ENCODE measurements around the gene IFT88.

IFT88 gene

GRCh38 chr13:20566898-20567874 lies at the start of gene IFT88:
Gene IFT88, plus strand, starts transcription at chr13:20567157. Its CDS starts 7,229 bp downstream, at chr13:20574386.
- peak; percentile 2 for DNase-seq

GRCh38 chr13:20518660-20519100 lies 48.3 kb upstream of the IFT88 start:
- no peak for DNase-seq

GRCh38 chr13:20519875-20520274 lies 47.1 kb upstream of the IFT88 start:
- DNase-seq = no peak

GRCh38 chr13:20521364-20522115 lies 45.4 kb upstream of the IFT88 start:
- DNase-seq = no peak

GRCh38 chr13:20525144-20525600 lies 41.8 kb upstream of the IFT88 start:
- DNase-seq = no peak

- no peak for DNase-seq
Observed at GRCh38 chr13:20525601-20526544, 41.1 kb upstream of the IFT88 start, which contains the start of gene CRYL1. Gene CRYL1, minus strand, starts transcription at chr13:20525857. Its CDS starts 63 bp downstream, at chr13:20525794.

GRCh38 chr13:20526664-20527063 lies 40.3 kb upstream of the IFT88 start:
- no peak for DNase-seq

GRCh38 chr13:20528452-20528851 lies 38.5 kb upstream of the IFT88 start:
- DNase-seq = no peak

- no peak for DNase-seq
Observed at GRCh38 chr13:20534038-20534608, 32.8 kb upstream of the IFT88 start.

GRCh38 chr13:20536992-20537391 lies 30.0 kb upstream of the IFT88 start:
- no peak for DNase-seq

GRCh38 chr13:20544201-20544923 lies 22.6 kb upstream of the IFT88 start:
- DNase-seq = no peak

GRCh38 chr13:20546556-20546955 lies 20.4 kb upstream of the IFT88 start:
- DNase-seq = no peak

- DNase-seq = no peak
Observed at GRCh38 chr13:20547479-20547908, 19.5 kb upstream of the IFT88 start.

GRCh38 chr13:20550799-20551198 lies 16.2 kb upstream of the IFT88 start:
- no peak for DNase-seq

- DNase-seq = no peak
Observed at GRCh38 chr13:20553311-20553710, 13.6 kb upstream of the IFT88 start.

GRCh38 chr13:20558982-20559381 lies 8.0 kb upstream of the IFT88 start:
- DNase-seq = no peak

- no peak for DNase-seq
Observed at GRCh38 chr13:20559659-20560356, 7.1 kb upstream of the IFT88 start.

GRCh38 chr13:20561741-20562140 lies 5.2 kb upstream of the IFT88 start:
- DNase-seq = no peak

GRCh38 chr13:20565115-20565736 lies 1.7 kb upstream of the IFT88 start:
- no peak for DNase-seq

- DNase-seq = no peak
Observed at GRCh38 chr13:20566468-20566897, 474 bp upstream of the IFT88 start.
